Neuronal stem cell (in vitro differentiated cells): Measurements from ENCODE around the gene TMEM134.
A peak's percentile ranks its signal among the peaks of the same experiment; 100 is the strongest.

Experiments
- DNase-seq: peaks from one replicate; pipeline ENCODE4 v3.0.0-alpha.2; 2013; ENCODE audit warnings: low spot score
- H2AFZ ChIP-seq: one replicate; pipeline ENCODE4 v1.6.1; 2013; ENCODE audit warnings: mild to moderate bottlenecking, low read length, inconsistent platforms
- H2AK5ac ChIP-seq: 2 replicates; pipeline ENCODE4 v1.6.1; 2013; ENCODE audit warnings: low read depth, mild to moderate bottlenecking, inconsistent platforms, low read length, moderate library complexity, mixed read lengths
- H2BK120ac ChIP-seq: 2 replicates; pipeline ENCODE4 v1.6.1; 2013; ENCODE audit warnings: low read depth, mild to moderate bottlenecking, inconsistent platforms, low read length, moderate library complexity, mixed read lengths
- H2BK12ac ChIP-seq: one replicate; pipeline ENCODE4 v1.6.1; 2013; ENCODE audit warnings: low read length, inconsistent platforms
- H2BK15ac ChIP-seq: 2 replicates; pipeline ENCODE4 v1.6.1; 2013; ENCODE audit warnings: mild to moderate bottlenecking, low read length, inconsistent platforms, mixed read lengths
- H2BK5ac ChIP-seq: one replicate; pipeline ENCODE4 v1.6.1; 2013; ENCODE audit warnings: inconsistent platforms, mild to moderate bottlenecking, low read length, moderate library complexity
- H3K14ac ChIP-seq: one replicate; pipeline ENCODE4 v1.6.1; 2013; ENCODE audit warnings: low read length, inconsistent platforms
- H3K18ac ChIP-seq: 2 replicates; pipeline ENCODE4 v1.6.1; 2013; ENCODE audit warnings: low read length, inconsistent platforms
- H3K23ac ChIP-seq: 2 replicates; pipeline ENCODE4 v1.6.1; 2013; ENCODE audit warnings: low read depth, mild to moderate bottlenecking, mixed read lengths, low read length, inconsistent platforms; ENCODE audit not compliant: poor library complexity
- H3K27ac ChIP-seq: replicated peaks from 3 replicates; pipeline ENCODE4 v1.5.1; 2013; ENCODE audit warnings: low read length, inconsistent platforms
- H3K27me3 ChIP-seq, 3 experiments: 2 replicates each; pipeline ENCODE4 v1.6.1; 2013; ENCODE audit warnings: low read length in 3 of 3, mild to moderate bottlenecking in 2 of 3, inconsistent platforms in 1 of 3, low read depth in 1 of 3, mixed read lengths in 1 of 3, moderate library complexity in 1 of 3; ENCODE audit not compliant: control insufficient read depth in 3 of 3, insufficient read depth in 3 of 3
- H3K36me3 ChIP-seq, 2 donors: replicated peaks in 1 of 2; 2 replicates each; pipeline ENCODE4 v1.6.1; 2013; ENCODE audit warnings: low read length in 2 of 2; ENCODE audit not compliant: control insufficient read depth in 2 of 2, insufficient read depth in 2 of 2
- H3K4ac ChIP-seq: 2 replicates; pipeline ENCODE4 v1.6.1; 2013; ENCODE audit warnings: inconsistent platforms, mild to moderate bottlenecking, low read length, moderate library complexity
- H3K4me1 ChIP-seq, 2 donors: 1 replicate in 1 of 2; 2 replicates in 1 of 2; pipeline ENCODE4 v1.6.1; 2013; ENCODE audit warnings: low read length in 2 of 2, low read depth in 1 of 2; ENCODE audit not compliant: control insufficient read depth in 2 of 2, insufficient read depth in 1 of 2
- H3K4me2 ChIP-seq: one replicate; pipeline ENCODE4 v1.6.1; 2013; ENCODE audit warnings: mild to moderate bottlenecking, low read length, inconsistent platforms; ENCODE audit not compliant: insufficient read depth, poor library complexity, severe bottlenecking
- H3K4me3 ChIP-seq, 2 donors: 2 replicates each; pipeline ENCODE4 v1.5.1; 2013; ENCODE audit warnings: low read length in 2 of 2, mild to moderate bottlenecking in 2 of 2, inconsistent platforms in 1 of 2, moderate library complexity in 1 of 2
- H3K79me1 ChIP-seq: one replicate; pipeline ENCODE4 v1.6.1; 2013; ENCODE audit warnings: low read depth, mild to moderate bottlenecking, inconsistent platforms, low read length, moderate library complexity
- H3K9ac ChIP-seq: one replicate; pipeline ENCODE4 v1.6.1; 2013; ENCODE audit warnings: mild to moderate bottlenecking, low read depth, low read length, inconsistent platforms; ENCODE audit not compliant: poor library complexity
- H3K9me3 ChIP-seq, 2 donors: replicated peaks in 1 of 2; 2 replicates each; pipeline versions ENCODE3 to v1.6.1; 2013; ENCODE audit warnings: low read length in 2 of 2, mild to moderate bottlenecking in 2 of 2, inconsistent platforms in 1 of 2, low read depth in 1 of 2, mixed read lengths in 1 of 2, moderate library complexity in 1 of 2; ENCODE audit not compliant: control insufficient read depth in 2 of 2, insufficient read depth in 1 of 2
- H4K8ac ChIP-seq: one replicate; pipeline ENCODE4 v1.6.1; 2013; ENCODE audit warnings: low read depth, mild to moderate bottlenecking, inconsistent platforms, low read length, moderate library complexity
- H4K91ac ChIP-seq: one replicate; pipeline ENCODE4 v1.6.1; 2013; ENCODE audit warnings: low read length, low read depth, mild to moderate bottlenecking, inconsistent platforms; ENCODE audit not compliant: poor library complexity
- WGBS, 2 donors: extraction: QIAGEN DNeasy Blood & Tissue Kit; methylation state at CpG; one replicate each; pipeline ENCODE4 v1.1.7; 2013; ENCODE audit warnings: missing lambda C conversion rate in 2 of 2, mixed read lengths in 1 of 2; ENCODE audit not compliant: insufficient read length in 2 of 2, insufficient replicate concordance in 1 of 2; ENCODE audit errors: extremely low coverage in 2 of 2; 5-methylcytosine and 5-hydroxymethylcytosine counted together

Gene TMEM134

GRCh38 chr11:67439321-67440228 lies 29.5 kb downstream of the TMEM134 start:
- no peak overlapping the region for H2AK5ac ChIP-seq
- no peak overlapping the region for H2BK120ac ChIP-seq
- no peak overlapping the region for H2AFZ ChIP-seq
- H3K23ac ChIP-seq, result peak overlapping the region; percentile 55
- H3K9ac ChIP-seq, result peak overlapping the region; percentile 9
- H3K27ac ChIP-seq, result no peak overlapping the region
- peak overlapping the region in 1 of 2 donors; percentile 56 for H3K4me3 ChIP-seq
- no peak overlapping the region for H2BK12ac ChIP-seq
- no peaks in the 10 kb centered on the region for H3K9me3 ChIP-seq
- peak overlapping the region; percentile 31 for H3K14ac ChIP-seq
- peaks cover 7% of the 10 kb centered on the region for H3K79me1 ChIP-seq
- H3K18ac ChIP-seq, result no peak overlapping the region
- H3K4me1 ChIP-seq, result peaks cover 2 to 3% of the 10 kb centered on the region in 2 donors
- peaks cover 0 to 3% (median 0%) of the 10 kb centered on the region in 3 experiments for H3K27me3 ChIP-seq
- H2BK15ac ChIP-seq, result no peak overlapping the region
- no peak overlapping the region for H4K8ac ChIP-seq
- peak overlapping the region; percentile 72 for H4K91ac ChIP-seq
- WGBS, 2 donors, result no CpG with 5 or more reads among the region's 31 CpGs
- DNase-seq, result no peak
- no peak overlapping the region for H3K4ac ChIP-seq
- H3K36me3 ChIP-seq, result peaks cover 26 to 61% of the 10 kb centered on the region in 2 donors
- no peak overlapping the region for H3K4me2 ChIP-seq
- H2BK5ac ChIP-seq, result no peak overlapping the region

- Histone ChIP-seq H3K27me3 (peaks cover 0 to 3% (median 0%) of the 10 kb centered on the region in 3 experiments), H2BK15ac (no peak overlapping the region), H2BK12ac (no peak overlapping the region), H3K9ac (no peak overlapping the region), H3K4me2 (no peak overlapping the region), H2AK5ac (no peak overlapping the region), H3K4me3 (no peak overlapping the region), H3K9me3 (no peaks in the 10 kb centered on the region), H3K4me1 (peaks cover 2 to 3% of the 10 kb centered on the region in 2 donors), H3K14ac (no peak overlapping the region), H3K4ac (no peak overlapping the region), H2BK5ac (no peak overlapping the region), H3K18ac (no peak overlapping the region), H4K91ac (no peak overlapping the region), H2AFZ (no peak overlapping the region), H3K79me1 (peaks cover 7% of the 10 kb centered on the region), H3K27ac (no peak overlapping the region), H4K8ac (peak overlapping the region; percentile 43), H2BK120ac (no peak overlapping the region), H3K36me3 (peaks cover 37 to 73% of the 10 kb centered on the region in 2 donors), H3K23ac (peak overlapping the region; percentile 65)
- WGBS, 2 donors, result no CpG with 5 or more reads among the region's 41 CpGs
- no peak for DNase-seq
These were observed 30.7 kb downstream of the TMEM134 start for GRCh38 chr11:67438158-67438902.

GRCh38 chr11:67437809-67438157 lies 31.3 kb downstream of the TMEM134 start:
- no peak for DNase-seq
- Histone ChIP-seq H3K79me1 (peaks cover 7% of the 10 kb centered on the region), H2BK15ac (no peak overlapping the region), H3K27me3 (peaks cover 0 to 2% (median 0%) of the 10 kb centered on the region in 3 experiments), H3K9me3 (no peaks in the 10 kb centered on the region), H3K23ac (no peak overlapping the region), H2BK12ac (no peak overlapping the region), H4K8ac (no peak overlapping the region), H3K27ac (no peak overlapping the region), H4K91ac (no peak overlapping the region), H3K18ac (no peak overlapping the region), H2BK120ac (no peak overlapping the region), H3K4me2 (no peak overlapping the region), H2BK5ac (no peak overlapping the region), H3K36me3 (peaks cover 38 to 79% of the 10 kb centered on the region in 2 donors), H3K14ac (no peak overlapping the region), H3K4ac (no peak overlapping the region), H2AFZ (no peak overlapping the region), H2AK5ac (no peak overlapping the region), H3K4me1 (peaks cover 2 to 3% of the 10 kb centered on the region in 2 donors), H3K9ac (no peak overlapping the region), H3K4me3 (no peak overlapping the region)
- no CpG with 5 or more reads among the region's 3 CpGs for WGBS, 2 donors
